Measurements from ENCODE around the gene SLC39A11. TPM values are rescaled to one million over a fixed set of nuclear protein-coding genes. Genes with fewer than 3 reads are reported as not detected.
"Not testable (repeated sequence)": the region's sequence is repeated elsewhere in the genome, so short reads cannot be mapped to it uniquely, and the experiment has no call there.

The SLC39A11 gene
- polyA plus RNA-seq, 3 donors from 2014 or later = 13.7 to 25.8 (median 16.2) TPM

DNA sequence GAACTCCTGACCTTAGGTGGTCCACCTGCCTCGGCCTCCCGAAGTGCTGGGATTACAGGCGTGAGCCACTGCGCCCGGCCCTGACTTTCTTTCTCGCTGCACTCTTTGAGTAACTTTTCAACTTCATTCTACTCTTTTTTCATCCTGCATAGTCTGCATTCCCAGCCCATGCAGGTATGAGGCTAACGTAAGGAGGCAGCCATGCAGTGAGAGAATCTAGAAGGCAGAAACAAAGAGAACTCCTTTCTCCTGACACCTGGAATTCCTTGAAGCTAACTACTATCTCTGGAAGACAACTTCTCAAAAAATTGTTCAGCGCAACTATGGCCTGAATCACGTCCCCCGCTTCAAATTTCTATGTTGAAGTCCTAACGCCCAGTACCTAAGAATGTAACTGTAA is 152.0 kb downstream of the SLC39A11 start:
- Mint-ChIP-seq H3K9me3 (peaks cover 0 to 1% (median 0%) of the 10 kb centered on the region in 6 donors), H3K27me3 (ENCODE audit: low read depth in 3 of 3) (peaks cover 0 to 4% (median 0%) of the 10 kb centered on the region in 3 donors), H3K36me3 (peaks cover 20 to 22% (median 21%) of the 10 kb centered on the region in 3 donors), H3K4me3 (no peak overlapping the region), H3K4me1 (no peaks in the 10 kb centered on the region), H3K27ac (no peak overlapping the region)
- no peak for DNase-seq

DNA sequence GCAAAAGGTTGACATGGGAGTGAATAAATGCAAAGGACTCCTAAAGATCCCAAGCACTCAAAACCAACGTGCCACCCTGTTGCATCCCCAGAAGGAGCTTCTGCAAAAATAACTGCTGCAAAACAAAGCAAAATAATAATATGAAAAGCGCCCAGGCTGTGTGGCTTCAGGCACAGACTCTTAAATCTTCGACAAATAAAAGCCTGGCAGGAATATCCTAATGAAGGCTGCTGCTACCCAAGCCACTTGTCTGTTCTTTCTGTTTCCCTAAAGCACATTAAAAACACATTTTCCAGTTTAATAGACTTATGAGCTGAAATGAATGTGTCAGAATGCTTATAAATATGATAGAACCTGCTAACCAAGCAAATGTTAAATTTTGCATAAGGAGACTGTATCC is 154.0 kb downstream of the SLC39A11 start:
- Mint-ChIP-seq H3K9me3 (peaks cover 0 to 1% (median 0%) of the 10 kb centered on the region in 6 donors), H3K4me1 (no peaks in the 10 kb centered on the region), H3K27ac (no peak overlapping the region), H3K27me3 (ENCODE audit: low read depth in 3 of 3) (peaks cover 0 to 4% (median 0%) of the 10 kb centered on the region in 3 donors), H3K36me3 (peaks cover 13 to 19% (median 19%) of the 10 kb centered on the region in 3 donors), H3K4me3 (no peak overlapping the region)
- DNase-seq = no peak

DNA sequence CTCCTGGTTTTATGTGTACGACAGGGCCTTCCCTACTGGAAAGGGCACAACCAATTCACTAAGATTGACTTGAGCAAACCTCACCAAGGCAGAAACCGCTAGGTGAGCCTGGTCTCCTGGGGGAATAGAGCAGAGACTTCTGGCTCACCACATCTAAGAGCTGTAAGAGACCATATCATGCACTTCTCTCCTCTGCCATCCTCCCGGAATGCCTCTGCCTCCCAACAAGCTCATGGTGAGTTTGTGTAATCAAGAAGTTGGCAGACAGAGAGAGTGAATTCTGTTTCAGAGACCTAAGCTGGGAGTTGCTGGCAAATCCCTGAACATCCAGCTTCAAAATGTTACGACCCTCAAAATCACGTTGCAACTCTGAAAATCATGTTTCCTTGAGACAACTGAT is 154.8 kb downstream of the SLC39A11 start:
- no peaks in the 10 kb centered on the region for H3K4me1 Mint-ChIP-seq
- H3K27me3 Mint-ChIP-seq (ENCODE audit: low read depth in 3 of 3) = peaks cover 0 to 4% (median 0%) of the 10 kb centered on the region in 3 donors
- no peak for DNase-seq
- H3K4me3 Mint-ChIP-seq = no peak overlapping the region
- H3K27ac Mint-ChIP-seq = no peak overlapping the region
- peaks cover 10 to 16% (median 14%) of the 10 kb centered on the region in 3 donors for H3K36me3 Mint-ChIP-seq
- peaks cover 0 to 1% (median 0%) of the 10 kb centered on the region in 6 donors for H3K9me3 Mint-ChIP-seq

DNA sequence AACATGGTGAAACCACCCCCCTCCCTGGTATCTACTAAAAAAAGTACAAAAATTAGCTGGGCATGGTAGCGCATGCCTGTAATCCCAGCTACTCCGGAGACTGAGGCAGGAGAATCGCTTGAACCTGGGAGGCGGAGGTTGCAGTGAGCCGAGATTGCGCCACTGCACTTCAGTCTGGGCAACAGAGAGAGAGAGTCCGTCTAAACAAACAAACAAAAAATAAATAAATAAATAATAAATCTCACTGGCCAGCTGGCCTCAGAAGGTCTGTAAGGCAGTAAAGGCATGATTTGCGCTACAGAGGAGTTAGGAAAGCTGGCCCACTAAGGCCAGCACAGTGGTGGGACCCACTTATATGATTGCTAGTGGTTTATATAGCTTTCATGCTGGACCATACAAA is 155.2 kb downstream of the SLC39A11 start:
- H3K9me3 Mint-ChIP-seq; H3K27me3 Mint-ChIP-seq (ENCODE audit: low read depth in 3 of 3); H3K27ac Mint-ChIP-seq; H3K4me3 Mint-ChIP-seq; H3K4me1 Mint-ChIP-seq; DNase-seq: not testable (repeated sequence)
- H3K36me3 Mint-ChIP-seq = peaks cover 10 to 12% (median 11%) of the 10 kb centered on the region in 3 donors

DNA sequence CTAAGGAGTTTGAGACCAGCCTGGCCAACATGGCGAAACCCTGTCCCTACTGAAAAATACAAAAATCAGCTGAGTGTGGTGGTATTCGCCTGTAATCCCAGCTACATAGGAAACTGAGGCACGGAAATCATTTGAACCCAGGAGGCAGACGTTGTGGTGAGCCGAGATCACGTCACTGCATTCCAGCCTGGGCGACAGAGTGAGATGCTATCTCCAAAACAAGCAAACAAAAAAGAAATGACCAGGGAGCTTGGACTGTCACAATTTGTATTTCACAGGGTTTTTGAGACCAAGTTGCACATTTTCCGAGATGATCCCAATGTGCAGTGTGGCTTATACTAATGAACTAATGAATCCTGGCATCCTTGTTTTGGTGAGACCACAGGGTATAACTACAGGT is 156.5 kb downstream of the SLC39A11 start:
- H3K27me3 Mint-ChIP-seq (ENCODE audit: low read depth in 3 of 3) = peaks cover 0 to 4% (median 0%) of the 10 kb centered on the region in 3 donors
- no peak overlapping the region for H3K27ac Mint-ChIP-seq

DNA sequence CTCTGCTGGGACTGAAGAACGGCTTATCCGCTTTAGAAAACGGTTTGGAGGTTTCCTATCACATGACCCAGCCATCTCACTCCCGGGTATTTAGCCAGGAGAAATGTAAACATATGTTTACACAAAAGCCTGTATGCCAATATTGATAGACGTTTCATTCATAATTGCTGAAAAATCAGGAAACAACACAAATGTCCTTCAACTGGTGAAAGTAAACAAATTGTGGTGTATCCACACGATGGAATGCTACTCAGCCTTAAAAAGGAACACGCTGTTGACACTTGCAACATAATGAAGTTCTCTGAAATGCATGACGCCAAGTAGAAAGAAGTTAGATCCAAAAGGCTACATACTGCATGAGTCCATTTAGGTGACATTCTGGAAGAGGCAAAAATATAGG is 157.6 kb downstream of the SLC39A11 start:
- no peak for DNase-seq
- no peak overlapping the region for H3K4me3 Mint-ChIP-seq
- H3K4me1 Mint-ChIP-seq = peaks cover 14 to 18% of the 10 kb centered on the region in 2 donors
- H3K9me3 Mint-ChIP-seq = peaks cover 0 to 1% (median 0%) of the 10 kb centered on the region in 6 donors
- H3K27me3 Mint-ChIP-seq (ENCODE audit: low read depth in 3 of 3) = peaks cover 0 to 2% (median 0%) of the 10 kb centered on the region in 3 donors
- H3K36me3 Mint-ChIP-seq = peaks cover 8 to 10% (median 10%) of the 10 kb centered on the region in 3 donors
- H3K27ac Mint-ChIP-seq = no peak overlapping the region

More for the DNA sequence above, 156.5 kb downstream of the SLC39A11 start:
- no peak overlapping the region for H3K4me3 Mint-ChIP-seq
- no peak for DNase-seq
- H3K9me3 Mint-ChIP-seq = peaks cover 0 to 1% (median 0%) of the 10 kb centered on the region in 6 donors
- peaks cover 10 to 12% (median 10%) of the 10 kb centered on the region in 3 donors for H3K36me3 Mint-ChIP-seq
- H3K4me1 Mint-ChIP-seq = peaks cover 10 to 12% of the 10 kb centered on the region in 2 donors

DNA sequence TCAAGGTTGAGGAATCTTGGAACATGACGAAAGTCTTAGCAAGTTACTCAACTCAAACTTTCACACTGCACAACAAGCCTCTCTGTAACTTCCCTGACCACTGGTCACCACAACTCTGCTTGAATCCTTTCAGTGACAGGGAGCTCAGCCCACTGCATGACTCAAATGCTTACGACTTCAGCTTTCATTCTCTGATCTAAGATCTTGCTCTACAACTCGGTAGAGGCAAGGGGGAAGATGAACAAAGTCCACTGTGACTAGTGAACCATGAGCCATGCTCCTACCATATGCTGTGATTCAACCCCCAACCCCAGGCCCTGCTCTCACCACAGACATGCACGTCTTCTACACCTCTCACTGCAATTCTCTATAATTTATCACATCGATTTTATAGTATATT is 160.9 kb downstream of the SLC39A11 start:
- Mint-ChIP-seq H3K9me3 (no peaks in the 10 kb centered on the region), H3K4me1 (peaks cover 14 to 18% of the 10 kb centered on the region in 2 donors), H3K4me3 (no peak overlapping the region), H3K36me3 (peaks cover 3 to 7% (median 4%) of the 10 kb centered on the region in 3 donors), H3K27me3 (ENCODE audit: low read depth in 3 of 3) (peaks cover 0 to 4% (median 0%) of the 10 kb centered on the region in 3 donors), H3K27ac (peak overlapping the region in 1 of 6 donors; percentile 55)
- DNase-seq = no peak

DNA sequence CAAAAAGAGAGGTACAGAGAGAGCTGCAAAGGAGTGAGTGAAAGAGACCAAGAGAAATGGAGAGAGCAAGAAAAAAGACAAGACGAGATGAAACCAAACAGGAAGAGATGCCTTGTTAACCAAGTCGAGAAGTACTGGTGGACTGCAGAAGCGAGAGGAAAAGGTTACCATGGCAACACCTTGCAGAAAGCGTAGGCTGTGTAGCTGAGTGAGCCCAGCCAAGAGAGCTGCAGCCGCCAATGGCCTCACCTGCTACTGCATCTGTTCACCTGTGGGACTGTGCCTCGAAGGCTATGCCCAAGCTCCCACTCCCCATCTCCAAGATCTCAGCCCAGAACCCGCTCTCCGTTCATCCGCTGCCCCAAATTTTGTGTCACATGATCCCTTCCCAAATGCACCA is 161.3 kb downstream of the SLC39A11 start:
- peak overlapping the region in 3 of 6 donors; percentile 36 to 56 (median 39) for H3K27ac Mint-ChIP-seq
- H3K9me3 Mint-ChIP-seq = no peaks in the 10 kb centered on the region
- peaks cover 0 to 4% (median 0%) of the 10 kb centered on the region in 3 donors for H3K27me3 Mint-ChIP-seq (ENCODE audit: low read depth in 3 of 3)
- peaks cover 0 to 4% (median 4%) of the 10 kb centered on the region in 3 donors for H3K36me3 Mint-ChIP-seq
- peaks cover 14 to 18% of the 10 kb centered on the region in 2 donors for H3K4me1 Mint-ChIP-seq
- no peak overlapping the region for H3K4me3 Mint-ChIP-seq
- no peak for DNase-seq

DNA sequence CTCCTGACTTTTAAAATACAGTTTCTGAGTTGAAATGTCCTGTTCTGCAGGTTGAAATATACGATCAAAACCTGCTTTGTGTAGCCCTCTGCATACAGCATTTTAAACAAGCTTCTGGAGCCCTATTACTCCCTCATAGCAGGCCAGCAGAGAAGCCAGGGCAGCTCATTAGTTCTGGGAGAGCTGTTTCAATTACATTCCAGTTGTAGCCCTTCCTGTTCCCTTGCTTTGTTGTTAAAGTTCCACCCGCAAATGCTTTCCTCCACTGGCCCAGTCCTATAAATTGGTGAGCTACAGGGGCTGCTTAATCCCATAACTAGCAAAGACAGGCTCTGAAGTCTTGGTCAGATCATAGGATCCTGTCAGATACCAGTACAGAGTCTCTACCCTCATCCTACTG is 162.5 kb downstream of the SLC39A11 start:
- no peak overlapping the region for H3K4me3 Mint-ChIP-seq
- H3K36me3 Mint-ChIP-seq = peaks cover 2 to 3% (median 2%) of the 10 kb centered on the region in 3 donors
- no peak overlapping the region for H3K27ac Mint-ChIP-seq
- no peak for DNase-seq
- H3K4me1 Mint-ChIP-seq = peaks cover 14 to 18% of the 10 kb centered on the region in 2 donors
- no peaks in the 10 kb centered on the region for H3K9me3 Mint-ChIP-seq
- peaks cover 0 to 4% (median 0%) of the 10 kb centered on the region in 3 donors for H3K27me3 Mint-ChIP-seq (ENCODE audit: low read depth in 3 of 3)

DNA sequence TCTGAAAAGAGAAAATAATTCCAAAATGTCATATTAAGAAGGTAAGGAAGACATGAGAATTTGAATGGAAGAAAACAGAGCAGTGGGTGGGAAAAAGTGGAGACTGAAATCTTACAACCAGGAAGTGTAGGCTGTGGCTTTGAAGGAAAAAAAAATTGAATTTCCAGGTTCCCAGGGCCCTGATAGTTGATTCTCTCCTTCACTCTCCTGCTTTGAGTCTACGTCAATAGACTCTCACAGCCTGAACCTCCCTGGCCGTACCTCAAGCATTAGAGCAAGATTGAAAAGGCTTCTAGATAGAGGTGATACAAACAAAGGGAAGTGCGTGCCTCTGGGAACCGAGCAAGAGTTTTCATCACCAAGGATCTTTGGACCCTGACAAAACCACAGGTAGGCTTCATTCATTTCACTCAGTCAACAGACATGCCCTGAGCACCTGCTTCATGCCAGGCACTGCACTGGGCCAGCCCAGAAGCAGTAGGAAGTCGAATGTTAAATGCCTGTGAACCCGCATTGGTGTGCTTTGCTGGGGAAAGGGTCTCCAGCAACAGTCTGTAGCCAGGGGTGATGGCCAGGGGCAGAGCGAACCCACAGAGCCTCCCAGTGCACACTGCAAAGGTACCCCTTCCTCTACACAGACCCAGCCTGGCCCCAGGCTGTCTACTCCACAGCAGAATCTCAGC is 163.9 kb downstream of the SLC39A11 start:
- DNase-seq = no peak
- Mint-ChIP-seq H3K9me3 (no peaks in the 10 kb centered on the region), H3K27ac (no peak overlapping the region), H3K27me3 (ENCODE audit: low read depth in 3 of 3) (peaks cover 0 to 4% (median 0%) of the 10 kb centered on the region in 3 donors), H3K36me3 (peaks cover 0 to 3% (median 0%) of the 10 kb centered on the region in 3 donors), H3K4me3 (no peak overlapping the region), H3K4me1 (peaks cover 14 to 18% of the 10 kb centered on the region in 2 donors)

DNA sequence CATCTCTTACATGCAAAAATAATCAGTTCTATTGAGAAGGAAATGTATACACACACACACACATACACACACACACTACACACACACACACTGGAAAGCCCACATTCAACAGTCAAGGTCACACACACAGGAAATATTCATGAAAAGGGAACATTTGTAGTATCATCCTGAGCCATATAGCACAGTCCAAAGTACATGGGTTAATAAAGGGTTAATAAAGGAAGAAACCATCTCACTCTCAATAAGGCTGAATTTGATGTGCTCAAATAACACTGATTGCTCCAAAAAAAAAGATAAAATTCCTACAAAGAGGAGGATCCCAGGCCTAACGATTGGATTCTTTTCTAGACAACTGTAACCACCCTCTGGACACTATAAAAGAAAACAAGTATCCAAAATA is 164.7 kb downstream of the SLC39A11 start:
- peaks cover 14 to 18% of the 10 kb centered on the region in 2 donors for H3K4me1 Mint-ChIP-seq
- H3K4me3 Mint-ChIP-seq = no peak overlapping the region
- no peaks in the 10 kb centered on the region for H3K9me3 Mint-ChIP-seq
- H3K27ac Mint-ChIP-seq = no peak overlapping the region
- DNase-seq = no peak
- H3K27me3 Mint-ChIP-seq (ENCODE audit: low read depth in 3 of 3) = peaks cover 0 to 4% (median 0%) of the 10 kb centered on the region in 3 donors
- H3K36me3 Mint-ChIP-seq = peaks cover 3 to 4% (median 3%) of the 10 kb centered on the region in 3 donors

DNA sequence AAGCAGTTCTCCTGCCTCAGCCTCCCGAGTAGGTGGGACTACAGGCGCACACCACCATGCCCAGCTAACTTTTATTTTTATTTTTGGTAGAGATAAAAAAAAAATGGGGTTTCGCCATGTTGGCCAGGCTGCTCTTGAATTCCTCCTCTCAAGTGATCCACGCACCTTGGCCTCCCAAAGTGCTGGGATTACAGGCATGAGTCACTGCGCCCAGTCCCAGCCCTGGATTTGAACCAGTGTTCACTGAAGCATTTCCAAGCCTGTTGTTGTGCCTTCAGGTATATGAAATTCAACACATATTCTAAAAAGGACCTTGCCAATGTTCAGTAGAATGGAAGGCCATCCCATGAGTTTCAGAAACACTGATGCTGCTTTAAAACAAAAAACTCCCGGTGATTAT is 165.3 kb downstream of the SLC39A11 start:
- no peak overlapping the region for H3K4me3 Mint-ChIP-seq
- no peak overlapping the region for H3K27ac Mint-ChIP-seq
- peaks cover 14 to 18% of the 10 kb centered on the region in 2 donors for H3K4me1 Mint-ChIP-seq
- no peak for DNase-seq
- H3K9me3 Mint-ChIP-seq = no peaks in the 10 kb centered on the region
- peaks cover 3 to 6% (median 4%) of the 10 kb centered on the region in 3 donors for H3K36me3 Mint-ChIP-seq
- H3K27me3 Mint-ChIP-seq (ENCODE audit: low read depth in 3 of 3) = peaks cover 0 to 4% (median 0%) of the 10 kb centered on the region in 3 donors

DNA sequence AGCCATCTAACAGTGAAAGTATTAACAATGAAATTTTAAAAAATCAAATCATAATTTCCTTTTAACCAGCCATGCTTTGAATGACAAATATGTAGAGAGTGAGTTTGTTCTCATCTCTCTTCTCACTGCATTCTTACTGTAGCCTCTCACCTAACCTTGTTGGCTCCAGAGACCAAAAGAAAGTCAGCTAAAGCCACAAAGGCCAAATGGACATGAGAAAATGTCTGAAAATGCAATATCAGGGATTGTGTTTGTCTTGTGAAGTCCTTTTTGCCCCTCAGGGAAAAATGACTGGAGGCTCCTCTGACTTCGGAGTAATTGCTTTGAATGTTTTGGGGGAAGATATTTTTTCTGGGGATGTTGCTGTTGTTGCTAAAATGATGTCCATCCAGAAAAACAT is 166.3 kb downstream of the SLC39A11 start:
- DNase-seq = no peak
- H3K27ac Mint-ChIP-seq = no peak overlapping the region
- peaks cover 6 to 9% of the 10 kb centered on the region in 2 donors for H3K4me1 Mint-ChIP-seq
- H3K36me3 Mint-ChIP-seq = peaks cover 3 to 7% (median 4%) of the 10 kb centered on the region in 3 donors
- H3K27me3 Mint-ChIP-seq (ENCODE audit: low read depth in 3 of 3) = peaks cover 0 to 4% (median 0%) of the 10 kb centered on the region in 3 donors
- H3K4me3 Mint-ChIP-seq = no peak overlapping the region
- H3K9me3 Mint-ChIP-seq = no peaks in the 10 kb centered on the region

DNA sequence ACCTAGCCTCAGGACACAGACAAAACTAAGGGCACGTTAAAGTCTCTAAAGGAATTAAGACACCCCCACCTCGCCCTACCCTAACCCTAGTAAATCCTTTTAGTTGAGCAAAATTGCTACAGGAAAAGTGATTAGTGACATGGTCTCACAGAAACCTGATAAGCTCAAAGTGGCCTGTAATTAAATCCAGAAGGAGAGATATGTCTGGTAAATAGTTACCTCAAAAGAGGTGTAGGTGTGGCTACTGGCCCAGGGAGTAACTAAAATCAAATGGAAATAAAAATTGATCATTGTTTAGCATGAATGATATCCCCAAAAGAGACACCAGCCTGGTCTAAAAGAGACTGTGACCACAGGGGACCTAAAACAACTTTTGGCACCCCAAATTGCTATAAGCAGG is 168.3 kb downstream of the SLC39A11 start:
- Mint-ChIP-seq H3K27ac (no peak overlapping the region), H3K4me1 (no peaks in the 10 kb centered on the region), H3K27me3 (ENCODE audit: low read depth in 3 of 3) (peaks cover 0 to 4% (median 0%) of the 10 kb centered on the region in 3 donors), H3K9me3 (no peaks in the 10 kb centered on the region), H3K4me3 (no peak overlapping the region), H3K36me3 (peaks cover 3 to 7% (median 5%) of the 10 kb centered on the region in 3 donors)
- no peak for DNase-seq
